ENCODE results near the gene COMMD9.

The COMMD9 gene

GRCh38 chr11:36253238-36253637 is 36.0 kb downstream of the COMMD9 start:
- no peak for TF ChIP-seq EZH2phosphoT487 (IDR thresholded peaks at IDR 0.05; ENCODE audit: low read depth)
- no peak for TF ChIP-seq CTCF (IDR thresholded peaks at IDR 0.05; ENCODE audit: low read depth, low read length)
- no peak overlapping the region for H3K27ac ChIP-seq (ENCODE audit: low read length)
- peaks cover 33% of the 10 kb centered on the region for H3K27me3 ChIP-seq (ENCODE audit: low read depth, low read length)
- no peak overlapping the region for H3K4me2 ChIP-seq (ENCODE audit: low read length)
- H3K9ac ChIP-seq (ENCODE audit: low read length): no peak overlapping the region
- no peaks in the 10 kb centered on the region for H3K9me3 ChIP-seq (ENCODE audit: insufficient read depth, low read length)
- no peak overlapping the region for H2AFZ ChIP-seq (ENCODE audit: low read depth, low read length)
- H3K4me1 ChIP-seq (ENCODE audit: low read length): no peaks in the 10 kb centered on the region
- H3K79me2 ChIP-seq (ENCODE audit: low read length): no peaks in the 10 kb centered on the region
- H3K36me3 ChIP-seq (replicated peaks; ENCODE audit: low read depth, low read length): no peaks in the 10 kb centered on the region
- H3K4me3 ChIP-seq (ENCODE audit: low read length): no peak overlapping the region
- H4K20me1 ChIP-seq (ENCODE audit: insufficient read depth, low read length): no peaks in the 10 kb centered on the region

GRCh38 chr11:36251823-36252222 is 37.4 kb downstream of the COMMD9 start:
- no peaks in the 10 kb centered on the region for H3K79me2 ChIP-seq (ENCODE audit: low read length)
- H3K27me3 ChIP-seq (ENCODE audit: low read depth, low read length): peaks cover 41% of the 10 kb centered on the region
- no peaks in the 10 kb centered on the region for H3K4me1 ChIP-seq (ENCODE audit: low read length)
- no peaks in the 10 kb centered on the region for H3K9me3 ChIP-seq (ENCODE audit: insufficient read depth, low read length)
- no peak for TF ChIP-seq EZH2phosphoT487 (IDR thresholded peaks at IDR 0.05; ENCODE audit: low read depth)
- TF ChIP-seq CTCF (IDR thresholded peaks at IDR 0.05; ENCODE audit: low read depth, low read length): no peak
- H4K20me1 ChIP-seq (ENCODE audit: insufficient read depth, low read length): no peaks in the 10 kb centered on the region
- H3K27ac ChIP-seq (ENCODE audit: low read length): no peak overlapping the region
- H2AFZ ChIP-seq (ENCODE audit: low read depth, low read length): no peak overlapping the region
- no peak overlapping the region for H3K4me2 ChIP-seq (ENCODE audit: low read length)
- no peak overlapping the region for H3K4me3 ChIP-seq (ENCODE audit: low read length)
- no peaks in the 10 kb centered on the region for H3K36me3 ChIP-seq (replicated peaks; ENCODE audit: low read depth, low read length)
- H3K9ac ChIP-seq (ENCODE audit: low read length): no peak overlapping the region

- H4K20me1 ChIP-seq (ENCODE audit: insufficient read depth, low read length): no peaks in the 10 kb centered on the region
- H3K27ac ChIP-seq (ENCODE audit: low read length): no peak overlapping the region
- no peak overlapping the region for H3K4me2 ChIP-seq (ENCODE audit: low read length)
- H2AFZ ChIP-seq (ENCODE audit: low read depth, low read length): no peak overlapping the region
- no peaks in the 10 kb centered on the region for H3K9me3 ChIP-seq (ENCODE audit: insufficient read depth, low read length)
- H3K27me3 ChIP-seq (ENCODE audit: low read depth, low read length): peaks cover 53% of the 10 kb centered on the region
- no peak overlapping the region for H3K4me3 ChIP-seq (ENCODE audit: low read length)
- TF ChIP-seq CTCF (IDR thresholded peaks at IDR 0.05; ENCODE audit: low read depth, low read length): no peak
- TF ChIP-seq EZH2phosphoT487 (IDR thresholded peaks at IDR 0.05; ENCODE audit: low read depth): no peak
- H3K79me2 ChIP-seq (ENCODE audit: low read length): no peaks in the 10 kb centered on the region
- H3K9ac ChIP-seq (ENCODE audit: low read length): no peak overlapping the region
- no peaks in the 10 kb centered on the region for H3K36me3 ChIP-seq (replicated peaks; ENCODE audit: low read depth, low read length)
- H3K4me1 ChIP-seq (ENCODE audit: low read length): no peaks in the 10 kb centered on the region
These were observed 40.0 kb downstream of the COMMD9 start for GRCh38 chr11:36249246-36249645.

- no peak overlapping the region for H3K4me2 ChIP-seq (ENCODE audit: low read length)
- peaks cover 53% of the 10 kb centered on the region for H3K27me3 ChIP-seq (ENCODE audit: low read depth, low read length)
- no peak for TF ChIP-seq CTCF (IDR thresholded peaks at IDR 0.05; ENCODE audit: low read depth, low read length)
- TF ChIP-seq EZH2phosphoT487 (IDR thresholded peaks at IDR 0.05; ENCODE audit: low read depth): no peak
These were observed 40.8 kb downstream of the COMMD9 start for GRCh38 chr11:36248436-36248835.

More at GRCh38 chr11:36248436-36248835, 40.8 kb downstream of the COMMD9 start:
- Histone ChIP-seq H3K27ac (ENCODE audit: low read length) (no peak overlapping the region), H3K4me1 (ENCODE audit: low read length) (no peaks in the 10 kb centered on the region), H3K79me2 (ENCODE audit: low read length) (no peaks in the 10 kb centered on the region), H3K4me3 (ENCODE audit: low read length) (no peak overlapping the region), H2AFZ (ENCODE audit: low read depth, low read length) (no peak overlapping the region), H4K20me1 (ENCODE audit: insufficient read depth, low read length) (no peaks in the 10 kb centered on the region), H3K36me3 (replicated peaks; ENCODE audit: low read depth, low read length) (no peaks in the 10 kb centered on the region), H3K9ac (ENCODE audit: low read length) (no peak overlapping the region), H3K9me3 (ENCODE audit: insufficient read depth, low read length) (no peaks in the 10 kb centered on the region)

Data from OCI-LY3 (cell line).